Keratinocyte (primary cell): ENCODE results near the gene KCNJ15. TPM values are rescaled to one million over a fixed set of nuclear protein-coding genes. Genes with fewer than 3 reads are reported as not detected.

ENCODE experiments used
- DNase-seq: peaks from one replicate; pipeline ENCODE4 v3.0.0-alpha.2; 2011; ENCODE audit warnings: low read depth, missing footprints, low spot score
- FAIRE-seq: peaks from 2 replicates; lab custom pipeline; 2011; peaks lifted over from hg19 to GRCh38; lab: Jason Lieb, UNC
- H2AFZ ChIP-seq: 2 replicates; pipeline ENCODE4 v1.6.0; 2012; ENCODE audit warnings: low read length, control low read depth, inconsistent platforms; ENCODE audit not compliant: control insufficient read depth
- H3K27ac ChIP-seq: 2 replicates; pipeline ENCODE4 v1.5.1; 2011; ENCODE audit warnings: low read length; ENCODE audit not compliant: control insufficient read depth, insufficient read depth
- H3K27me3 ChIP-seq: 3 replicates; pipeline ENCODE4 v1.6.0; 2011; ENCODE audit warnings: low read length; ENCODE audit not compliant: control insufficient read depth, insufficient read depth; ENCODE audit errors: extremely low read depth
- H3K36me3 ChIP-seq, 2 experiments: 2 replicates in 1 of 2; 3 replicates in 1 of 2; pipeline ENCODE4 v1.5.1; 2011; ENCODE audit warnings: low read length in 2 of 2, mild to moderate bottlenecking in 1 of 2; ENCODE audit not compliant: control insufficient read depth in 2 of 2, insufficient read depth in 2 of 2; ENCODE audit errors: extremely low read depth in 1 of 2
- H3K4me1 ChIP-seq: 3 replicates; pipeline ENCODE4 v1.5.1; 2011; ENCODE audit warnings: low read length; ENCODE audit not compliant: control insufficient read depth, insufficient read depth; ENCODE audit errors: extremely low read depth
- H3K4me2 ChIP-seq: 3 replicates; pipeline ENCODE4 v1.6.0; 2011; ENCODE audit warnings: low read depth, low read length; ENCODE audit not compliant: control insufficient read depth, insufficient read depth; ENCODE audit errors: extremely low read depth
- H3K4me3 ChIP-seq, 3 experiments: fragments of 200-600 bp in 1 of 3; sonication (generic) in 1 of 3; 2 replicates in 2 of 3; 3 replicates in 1 of 3; pipeline ENCODE4 v1.5.1; 2011 to 2016; ENCODE audit warnings: low read length in 3 of 3, mild to moderate bottlenecking in 3 of 3, control low read depth in 2 of 3, inconsistent platforms in 1 of 3, low read depth in 1 of 3, mixed read lengths in 1 of 3, mixed run types in 1 of 3, moderate library complexity in 1 of 3; ENCODE audit not compliant: control insufficient read depth in 2 of 3, insufficient read depth in 2 of 3; ENCODE audit errors: extremely low read depth in 1 of 3
- H3K79me2 ChIP-seq: 2 replicates; pipeline ENCODE4 v1.6.0; 2012; ENCODE audit warnings: low read length; ENCODE audit not compliant: control insufficient read depth, insufficient read depth
- H3K9ac ChIP-seq: 3 replicates; pipeline ENCODE4 v1.6.0; 2011; ENCODE audit warnings: low read length; ENCODE audit not compliant: control insufficient read depth, insufficient read depth; ENCODE audit errors: extremely low read depth
- H3K9me1 ChIP-seq: 3 replicates; pipeline ENCODE4 v1.6.0; 2011; ENCODE audit warnings: low read length; ENCODE audit not compliant: control insufficient read depth, insufficient read depth; ENCODE audit errors: extremely low read depth
- H3K9me3 ChIP-seq: 2 replicates; pipeline ENCODE4 v1.5.1; 2012; ENCODE audit warnings: low read depth, low read length; ENCODE audit not compliant: control insufficient read depth
- H4K20me1 ChIP-seq: 3 replicates; pipeline ENCODE4 v1.6.0; 2011; ENCODE audit warnings: low read length; ENCODE audit not compliant: control insufficient read depth, insufficient read depth; ENCODE audit errors: extremely low read depth
- CTCF ChIP-seq, 3 experiments: IDR thresholded peaks in 1 of 3; conservative IDR thresholded peaks in 1 of 3; optimal IDR thresholded peaks in 1 of 3; 2 replicates in 2 of 3; 3 replicates in 1 of 3; pipeline versions ENCODE3 to v1.5.1; 2011; ENCODE audit warnings: low read length in 3 of 3, mild to moderate bottlenecking in 3 of 3, moderate library complexity in 2 of 3, control low read depth in 1 of 3, inconsistent platforms in 1 of 3; ENCODE audit not compliant: insufficient read depth in 2 of 3; ENCODE audit errors: extremely low read depth in 1 of 3
- EZH2 ChIP-seq: IDR thresholded peaks from one replicate; pipeline ENCODE4 v1.6.1; 2012; ENCODE audit warnings: inconsistent platforms, mild to moderate bottlenecking, low read length, moderate library complexity
- dilution Hi-C: fragments of 300-500 bp; cut with MboI; formaldehyde crosslinking; loops from one replicate; pipeline ENCODE4 v1.7.0; 2020; ENCODE audit warnings: low sequenced_read_pairs; ENCODE audit not compliant: extremely low pct_ligation_motif_present
- polyA plus RNA-seq, 5 experiments: library from polyadenylated mRNA; depleted of rRNA in 3 of 5; stranded (reverse) in 3 of 5; stranded (forward) in 1 of 5; unstranded in 1 of 5; fragments of >200 nt; gene quantifications; 1 replicate in 1 of 5; 2 replicates in 3 of 5; 3 replicates in 1 of 5; pipeline versions ENCODE4 v1.2.1 to v1.2.3, GENCODE V29; 2011 to 2012; ENCODE audit warnings: missing spikeins in 2 of 5, low read depth in 1 of 5, low replicate concordance in 1 of 5

The KCNJ15 gene
- polyA plus RNA-seq, 1 donor (not counting 4 experiments of a cell fraction or from before 2014, with no cell fraction given) = 76.3 TPM

GRCh38 chr21:38273745-38274542 lies 17.2 kb downstream of the KCNJ15 start:
- peak; percentile 9 for FAIRE-seq

GRCh38 chr21:38277501-38278131 lies 20.8 kb downstream of the KCNJ15 start:
- Histone ChIP-seq H2AFZ (no peak overlapping the region), H3K9me3 (no peaks in the 10 kb centered on the region), H4K20me1 (no peaks in the 10 kb centered on the region), H3K79me2 (peaks cover 52% of the 10 kb centered on the region), H3K4me3 (peak overlapping the region in 1 of 3 experiments; percentile 32), H3K4me2 (peak overlapping the region; percentile 63), H3K27ac (peak overlapping the region; percentile 78), H3K36me3 (peaks cover 0 to 4% of the 10 kb centered on the region in 2 experiments), H3K27me3 (no peaks in the 10 kb centered on the region), H3K4me1 (peaks cover 34% of the 10 kb centered on the region), H3K9ac (peak overlapping the region; percentile 15), H3K9me1 (no peaks in the 10 kb centered on the region)
- TF ChIP-seq CTCF (optimal IDR thresholded peaks at IDR 0.05 in 1 of 3, IDR thresholded peaks at IDR 0.05 in 1 of 3, conservative IDR thresholded peaks at IDR 0.05 in 1 of 3; ENCODE audit: extremely low read depth in 1 of 3, insufficient read depth in 2 of 3, low read length in 3 of 3) (no peak), EZH2 (no peak)
- dilution Hi-C loops = no loop called here
- peak; percentile 98 for DNase-seq
- FAIRE-seq = peak; percentile 99

More at GRCh38 chr21:38273745-38274542, 17.2 kb downstream of the KCNJ15 start:
- H3K9me3 ChIP-seq = no peaks in the 10 kb centered on the region
- no peak overlapping the region for H2AFZ ChIP-seq
- peaks cover 68% of the 10 kb centered on the region for H3K4me1 ChIP-seq
- H3K79me2 ChIP-seq = peaks cover 56% of the 10 kb centered on the region
- no peaks in the 10 kb centered on the region for H3K9me1 ChIP-seq
- TF ChIP-seq CTCF (optimal IDR thresholded peaks at IDR 0.05 in 1 of 3, IDR thresholded peaks at IDR 0.05 in 1 of 3, conservative IDR thresholded peaks at IDR 0.05 in 1 of 3; ENCODE audit: extremely low read depth in 1 of 3, insufficient read depth in 2 of 3, low read length in 3 of 3) (no peak), EZH2 (no peak)
- DNase-seq = no peak
- H3K9ac ChIP-seq = no peak overlapping the region
- no peaks in the 10 kb centered on the region for H4K20me1 ChIP-seq
- dilution Hi-C loops = no loop called here
- no peak overlapping the region for H3K27ac ChIP-seq
- H3K4me3 ChIP-seq = no peak overlapping the region
- no peaks in the 10 kb centered on the region for H3K27me3 ChIP-seq
- peaks cover 0 to 4% of the 10 kb centered on the region in 2 experiments for H3K36me3 ChIP-seq
- no peak overlapping the region for H3K4me2 ChIP-seq
